GM19324 (cell line): ENCODE data around the gene APOA4.

Experiments used
- ATAC-seq: cut with Tn5 transposase; IDR thresholded peaks from one replicate; pipeline ENCODE4 v1.9.1; 2021; ENCODE audit warnings: mild to moderate bottlenecking, moderate library complexity; ENCODE audit not compliant: unreplicated experiment, low FRiP score

Gene APOA4

GRCh38 chr11:116831790-116832349 is 8.8 kb upstream of the APOA4 start:
- ATAC-seq, result no peak

DNA sequence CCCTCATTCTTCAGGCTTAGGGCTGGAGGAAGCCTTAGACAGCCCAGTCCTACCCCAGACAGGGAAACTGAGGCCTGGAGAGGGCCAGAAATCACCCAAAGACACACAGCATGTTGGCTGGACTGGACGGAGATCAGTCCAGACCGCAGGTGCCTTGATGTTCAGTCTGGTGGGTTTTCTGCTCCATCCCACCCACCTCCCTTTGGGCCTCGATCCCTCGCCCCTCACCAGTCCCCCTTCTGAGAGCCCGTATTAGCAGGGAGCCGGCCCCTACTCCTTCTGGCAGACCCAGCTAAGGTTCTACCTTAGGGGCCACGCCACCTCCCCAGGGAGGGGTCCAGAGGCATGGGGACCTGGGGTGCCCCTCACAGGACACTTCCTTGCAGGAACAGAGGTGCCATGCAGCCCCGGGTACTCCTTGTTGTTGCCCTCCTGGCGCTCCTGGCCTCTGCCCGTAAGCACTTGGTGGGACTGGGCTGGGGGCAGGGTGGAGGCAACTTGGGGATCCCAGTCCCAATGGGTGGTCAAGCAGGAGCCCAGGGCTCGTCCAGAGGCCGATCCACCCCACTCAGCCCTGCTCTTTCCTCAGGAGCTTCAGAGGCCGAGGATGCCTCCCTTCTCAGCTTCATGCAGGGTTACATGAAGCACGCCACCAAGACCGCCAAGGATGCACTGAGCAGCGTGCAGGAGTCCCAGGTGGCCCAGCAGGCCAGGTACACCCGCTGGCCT is 7.2 kb upstream of the APOA4 start:
- ATAC-seq, result no peak

- ATAC-seq, result no peak
Observed at GRCh38 chr11:116829525-116830183, 6.5 kb upstream of the APOA4 start, which contains the start of gene APOC3. Gene APOC3 (plus strand): TSS chr11:116829907. CDS start chr11:116830583, 676 bp downstream.

GRCh38 chr11:116828632-116829524 is 5.8 kb upstream of the APOA4 start:
- no peak for ATAC-seq

DNA sequence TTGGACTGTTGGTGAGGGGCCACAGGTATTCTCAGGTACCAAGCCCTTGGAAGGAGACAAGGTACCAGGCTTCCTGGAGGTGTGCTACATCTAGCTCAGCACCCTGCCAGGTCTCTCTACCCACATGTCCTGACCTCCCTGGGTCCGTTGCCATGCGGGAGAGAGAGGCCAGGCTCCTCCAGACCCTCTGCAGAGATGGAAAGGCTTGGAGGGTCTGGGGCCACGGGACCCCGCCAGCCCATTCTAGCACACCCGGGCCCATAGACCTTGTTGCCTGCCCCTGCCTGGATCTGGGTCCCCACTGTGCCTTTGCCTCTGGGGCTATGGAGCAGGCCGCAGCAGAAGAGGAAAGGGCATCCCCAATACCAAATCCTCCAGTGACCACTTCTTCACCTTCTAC is 4.4 kb upstream of the APOA4 start:
- ATAC-seq, result no peak

GRCh38 chr11:116826751-116827431 is 3.8 kb upstream of the APOA4 start:
- ATAC-seq, result no peak

- no peak for ATAC-seq
Observed at GRCh38 chr11:116825854-116826750, 3.0 kb upstream of the APOA4 start.

GRCh38 chr11:116825434-116825833 is 2.3 kb upstream of the APOA4 start:
- no peak for ATAC-seq

- no peak for ATAC-seq
Observed at GRCh38 chr11:116822575-116822974, 529 bp downstream of the APOA4 start.

GRCh38 chr11:116821050-116821918 is 1.8 kb downstream of the APOA4 start:
- no peak for ATAC-seq

- no peak for ATAC-seq
Observed at GRCh38 chr11:116819049-116819448, 4.1 kb downstream of the APOA4 start.

- ATAC-seq, result no peak
Observed at GRCh38 chr11:116814502-116814901, 8.6 kb downstream of the APOA4 start.

DNA sequence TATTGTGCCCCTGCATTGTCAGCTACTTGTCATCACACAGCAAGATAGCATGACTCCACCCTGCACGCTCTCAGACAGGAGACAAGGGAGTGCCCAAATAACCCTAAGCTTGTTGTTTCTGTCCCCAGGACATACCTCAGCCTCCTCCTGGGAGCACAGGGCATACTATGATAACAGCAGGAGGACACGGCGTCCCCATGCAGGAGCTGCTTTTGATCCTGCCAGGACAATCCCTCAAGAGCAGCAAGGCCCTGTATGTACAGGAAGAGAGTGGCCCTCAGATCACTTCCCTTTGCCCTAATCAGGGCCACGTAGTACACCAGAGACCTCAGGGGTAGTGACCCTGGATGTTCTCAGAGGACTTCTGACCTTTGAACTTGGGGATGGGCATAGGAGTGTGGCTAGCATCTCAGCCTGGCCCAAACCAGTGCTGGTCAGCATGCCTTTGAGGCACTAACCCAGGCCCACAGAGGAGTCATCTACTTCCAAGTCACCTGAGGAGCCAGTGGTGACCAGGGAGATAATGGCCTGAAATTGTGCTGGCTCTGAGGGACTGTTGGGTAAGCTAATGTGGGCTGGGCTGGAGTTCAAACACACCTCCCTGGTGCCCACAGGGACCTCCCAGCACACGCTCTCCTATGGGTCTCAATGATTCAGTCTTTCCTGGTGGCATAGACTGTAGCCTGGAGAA is 9.2 kb downstream of the APOA4 start:
- no peak for ATAC-seq

DNA sequence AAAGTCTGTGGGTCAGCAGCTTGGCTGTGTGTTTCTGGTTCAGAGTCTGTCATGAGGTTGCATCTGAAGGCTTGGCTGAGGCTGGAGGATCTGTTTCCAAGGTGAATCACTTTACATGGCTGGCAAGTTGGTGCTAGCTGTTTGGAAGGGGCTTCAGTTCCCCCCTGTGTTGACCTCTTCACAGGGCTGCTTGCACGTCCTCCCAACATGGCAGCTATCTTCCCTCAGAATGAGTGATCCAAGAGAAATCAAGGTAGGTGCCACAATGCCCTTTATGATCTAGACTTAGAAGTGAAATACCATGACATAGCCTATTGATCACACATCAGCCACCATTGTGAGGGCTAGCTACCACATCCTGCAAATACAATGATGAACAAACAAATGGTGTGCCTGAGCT is 9.9 kb downstream of the APOA4 start:
- ATAC-seq, result no peak

GRCh38 chr11:116812109-116812508 is 11.0 kb downstream of the APOA4 start:
- no peak for ATAC-seq

DNA sequence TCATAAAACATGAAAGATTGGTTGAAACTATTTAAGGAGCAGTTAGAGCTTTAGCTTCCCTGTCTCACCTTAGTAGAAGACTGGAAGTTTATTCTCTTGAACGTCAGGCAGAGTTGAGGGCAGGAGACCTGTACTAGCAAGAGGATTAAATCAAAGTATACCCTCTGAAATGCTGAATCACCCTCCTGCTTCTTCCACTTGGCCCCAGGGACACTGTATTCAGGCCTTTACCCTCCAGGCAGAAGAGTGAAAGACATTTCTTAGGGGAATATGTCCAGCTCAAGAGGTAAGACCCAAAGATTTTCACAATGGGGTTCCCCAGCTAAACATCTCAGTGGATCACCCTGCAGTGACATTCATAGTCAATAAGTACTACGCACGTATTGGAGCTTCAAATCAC is 11.9 kb downstream of the APOA4 start:
- ATAC-seq, result no peak

DNA sequence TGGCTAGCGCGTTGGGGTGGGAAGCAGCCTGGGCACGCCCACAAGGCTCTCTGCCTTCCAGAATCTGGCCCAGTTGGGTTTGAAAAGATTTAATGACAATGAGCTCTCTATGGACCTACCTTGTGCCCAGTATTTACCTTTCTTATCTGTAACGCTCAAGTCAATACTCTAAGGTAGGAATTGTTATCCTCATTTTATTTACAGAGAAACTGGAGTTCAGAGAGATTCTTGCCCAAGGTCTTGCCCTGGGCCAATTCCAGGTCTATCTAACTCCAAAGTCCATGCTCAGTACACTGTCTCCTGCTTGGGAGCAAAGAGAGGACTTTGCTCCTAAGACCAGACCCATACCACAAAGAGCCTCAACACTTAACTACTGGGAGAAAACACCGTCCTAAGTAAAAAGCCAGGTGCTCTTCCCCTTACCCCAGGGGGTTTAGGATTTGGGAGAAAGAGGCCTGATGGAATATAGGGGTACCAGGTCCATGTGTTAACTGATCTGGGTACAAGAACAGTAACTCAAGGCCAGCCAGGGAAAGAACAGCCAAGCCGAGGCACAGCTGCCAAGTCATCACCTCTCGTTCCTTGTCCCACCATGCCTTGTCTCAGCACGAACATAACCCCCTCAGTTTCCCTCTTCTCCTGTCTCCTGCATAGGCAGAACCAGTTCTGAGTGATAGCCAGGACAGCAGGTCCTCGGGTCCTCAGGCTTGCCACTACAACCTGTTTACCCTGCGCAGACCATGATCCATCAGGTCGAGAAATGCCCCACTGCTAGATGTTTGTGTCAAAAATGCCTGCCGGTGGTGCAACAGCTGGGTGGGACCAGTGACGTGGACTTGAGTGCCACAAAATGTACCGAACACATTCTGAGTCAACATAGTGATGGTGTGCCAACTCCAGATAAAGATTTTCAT is 14.6 kb downstream of the APOA4 start:
- ATAC-seq, result no peak
